Panc1 (cell line): Measurements from ENCODE around the gene TRMT11. TPM values are rescaled to one million over a fixed set of nuclear protein-coding genes. Genes with fewer than 3 reads are reported as not detected.

Experiments used
- ATAC-seq: fragments of 200-7000 bp; cut with Tn5 transposase; 2 replicates; pipeline ENCODE4 v1.9.1; 2020; ENCODE audit warnings: mild to moderate bottlenecking, moderate library complexity
- BruUV-seq: library from RNA; stranded (reverse); fragments of 400-500 nt; replicated peaks from 2 replicates; lab custom pipeline; 2021; lab: Mats Ljungman, UMichigan
- CTCF ChIA-PET: fragments of 300-600 bp; sonication (Branson Sonifier 250); formaldehyde crosslinking; loops from one replicate; lab custom pipeline; 2022; ENCODE audit warnings: antibody characterized with exemption; lab: Charles Lee
- POLR2A ChIA-PET: fragments of 300-600 bp; sonication (Branson Sonifier 250); formaldehyde crosslinking; loops from one replicate; lab custom pipeline; 2022; ENCODE audit warnings: antibody characterized with exemption; lab: Charles Lee
- DNase-seq: peaks from one replicate; pipeline ENCODE4 v3.0.0-alpha.2; 2010; ENCODE audit warnings: low read depth, low spot score
- H3K27ac ChIP-seq: 2 replicates; pipeline ENCODE4 v1.5.1; 2011; ENCODE audit warnings: mild to moderate bottlenecking, low read length, inconsistent platforms
- H3K27me3 ChIP-seq: fragments of 200-500 bp; sonication (Bioruptor generic); 2 replicates; pipeline ENCODE4 v1.6.0; 2014; ENCODE audit warnings: low read length, inconsistent platforms; ENCODE audit not compliant: control insufficient read depth, insufficient read depth
- H3K36me3 ChIP-seq: fragments of 200-500 bp; sonication (Bioruptor generic); 2 replicates; pipeline ENCODE4 v1.5.1; 2014; ENCODE audit warnings: inconsistent platforms, mild to moderate bottlenecking, low read length, moderate library complexity; ENCODE audit not compliant: control insufficient read depth, insufficient read depth
- H3K4me1 ChIP-seq: 2 replicates; pipeline ENCODE4 v1.5.1; 2011; ENCODE audit warnings: inconsistent platforms, mild to moderate bottlenecking, low read length, moderate library complexity; ENCODE audit not compliant: control insufficient read depth, insufficient read depth
- H3K4me3 ChIP-seq, 2 experiments: 2 replicates each; pipeline ENCODE4 v1.5.1; 2011 to 2012; ENCODE audit warnings: low read depth in 2 of 2, low read length in 2 of 2, mild to moderate bottlenecking in 2 of 2, inconsistent platforms in 1 of 2, moderate library complexity in 1 of 2
- H3K9me3 ChIP-seq: fragments of 200-500 bp; sonication (Bioruptor generic); 2 replicates; pipeline ENCODE4 v1.5.1; 2014; ENCODE audit warnings: low read depth, mild to moderate bottlenecking, inconsistent platforms, low read length, moderate library complexity; ENCODE audit not compliant: control insufficient read depth, insufficient read depth
- CTCF ChIP-seq: fragments of 450-650 bp; IDR thresholded peaks from 2 replicates; pipeline ENCODE4 v1.5.1; 2017; ENCODE audit warnings: mild to moderate bottlenecking
- POLR2AphosphoS5 ChIP-seq: IDR thresholded peaks from 2 replicates; pipeline ENCODE4 v1.6.1; 2012; ENCODE audit warnings: mild to moderate bottlenecking, low read depth, low read length, moderate library complexity
- REST ChIP-seq, 2 experiments: IDR thresholded peaks; 2 replicates each; pipeline ENCODE4 v1.6.1; 2011 to 2012; ENCODE audit warnings: low read depth in 2 of 2, control low read depth in 1 of 2, low read length in 1 of 2, mild to moderate bottlenecking in 1 of 2, moderate library complexity in 1 of 2; ENCODE audit not compliant: insufficient read depth in 1 of 2
- SIN3A ChIP-seq: IDR thresholded peaks from 2 replicates; pipeline ENCODE4 v1.6.1; 2012; ENCODE audit warnings: low read depth, mild to moderate bottlenecking, low read length, moderate library complexity, borderline replicate concordance; ENCODE audit not compliant: insufficient read depth
- TCF7L2 ChIP-seq: IDR thresholded peaks from 2 replicates; pipeline ENCODE4 v1.6.1; 2011; ENCODE audit warnings: mild to moderate bottlenecking, low read depth, low read length, inconsistent platforms
- in situ Hi-C: cut with HindIII; loops from 2 replicates; pipeline ENCODE4 v1.10.0; 2016; ENCODE audit warnings: low sequenced_read_pairs, low pct_unique_long_range_greater_than_20kb
- intact Hi-C: fragments of 100-400 bp; cut with micrococcal nuclease; formaldehyde crosslinking; loops from one replicate; pipeline ENCODE4 v1.10.0; 2022; ENCODE audit not compliant: unreplicated experiment
- total RNA-seq: library from RNA; stranded (reverse); gene quantifications from one replicate; pipeline ENCODE4 v1.2.1, GENCODE V29; 2021; ENCODE audit not compliant: unreplicated experiment

Gene TRMT11
- total RNA-seq, 1 experiment from 2014 or later: 34.3 TPM

- ATAC-seq: no peak
- BruUV-seq: no TSS peak
- intact Hi-C loops: no loop called here
- Histone ChIP-seq H3K27me3 (peaks cover 2% of the 10 kb centered on the region; the same call in 1 of the 2 replicates), H3K4me3 (no peak overlapping the region), H3K27ac (no peak overlapping the region), H3K36me3 (no peaks in the 10 kb centered on the region), H3K4me1 (no peaks in the 10 kb centered on the region; the same call in 1 of the 2 replicates), H3K9me3 (no peaks in the 10 kb centered on the region)
- POLR2A ChIA-PET: no interaction called here
- CTCF ChIA-PET: interaction anchor here (0.9 kb wide), 1 partner anchor 9 kb away, joined by 5 read pairs; the partner anchor contains the start of gene HINT3
- no peak for TF ChIP-seq POLR2AphosphoS5
- TF ChIP-seq TCF7L2: no peak
- TF ChIP-seq REST (IDR thresholded peaks at IDR 0.05; ENCODE audit: insufficient read depth in 1 of 2, low read depth in 2 of 2, low read length in 1 of 2): no peak
- no peak for TF ChIP-seq SIN3A
- no peak for TF ChIP-seq CTCF
- no peak for DNase-seq
- in situ Hi-C loops: no loop called here
Observed at GRCh38 chr6:125947615-125948014, 38.7 kb upstream of the TRMT11 start.

GRCh38 chr6:125948455-125948854 is 37.9 kb upstream of the TRMT11 start:
- Histone ChIP-seq H3K4me1 (peaks cover 3% of the 10 kb centered on the region), H3K27ac (no peak overlapping the region), H3K9me3 (no peaks in the 10 kb centered on the region), H3K36me3 (no peaks in the 10 kb centered on the region), H3K4me3 (no peak overlapping the region), H3K27me3 (peaks cover 2% of the 10 kb centered on the region; the same call in 1 of the 2 replicates)
- DNase-seq: no peak
- BruUV-seq: no TSS peak
- CTCF ChIA-PET: interaction anchor here (0.9 kb wide), 1 partner anchor 8 kb away, joined by 5 read pairs; the partner anchor contains the start of gene HINT3
- in situ Hi-C loops: no loop called here
- no peak for TF ChIP-seq CTCF
- TF ChIP-seq TCF7L2: no peak
- TF ChIP-seq POLR2AphosphoS5: no peak
- no peak for TF ChIP-seq SIN3A
- TF ChIP-seq REST (IDR thresholded peaks at IDR 0.05; ENCODE audit: insufficient read depth in 1 of 2, low read depth in 2 of 2, low read length in 1 of 2): no peak
- POLR2A ChIA-PET: no interaction called here
- ATAC-seq: no peak
- intact Hi-C loops: no loop called here
